Activated CD8-positive, alpha-beta T cell treated with anti-CD3 and anti-CD28 coated beads for 36 hours (primary cell): ENCODE measurements around the gene ADGRV1. TPM values are rescaled to one million over a fixed set of nuclear protein-coding genes. Genes with fewer than 3 reads are reported as not detected.

Source experiments
- ATAC-seq: fragments of 200-7000 bp; cut with Tn5 transposase; one replicate; pipeline ENCODE4 v1.10.0; 2021; ENCODE audit warnings: mild to moderate bottlenecking, moderate library complexity
- CTCF ChIA-PET: fragments of 350-600 bp; sonication (Branson Sonifier 250); formaldehyde crosslinking; loops from one replicate; lab custom pipeline; 2021; ENCODE audit warnings: antibody characterized with exemption; lab: Charles Lee
- POLR2A ChIA-PET: fragments of 350-600 bp; sonication (Branson Sonifier 250); formaldehyde crosslinking; loops from one replicate; lab custom pipeline; 2021; ENCODE audit warnings: antibody characterized with exemption; lab: Charles Lee
- DNase-seq: peaks from one replicate; pipeline ENCODE4 v3.0.0-alpha.2; 2020
- H3K27ac Mint-ChIP-seq: one replicate; pipeline ENCODE4 v1.8.0; 2021; ENCODE audit warnings: mild to moderate bottlenecking, mixed read lengths
- H3K27me3 Mint-ChIP-seq: one replicate; pipeline ENCODE4 v1.8.0; 2021; ENCODE audit warnings: mixed read lengths
- H3K36me3 Mint-ChIP-seq: one replicate; pipeline ENCODE4 v1.8.0; 2021; ENCODE audit warnings: low read depth, mixed read lengths
- H3K4me1 Mint-ChIP-seq: one replicate; pipeline ENCODE4 v1.8.0; 2021; ENCODE audit warnings: low read depth, mixed read lengths
- H3K4me3 Mint-ChIP-seq: one replicate; pipeline ENCODE4 v1.8.0; 2021; ENCODE audit warnings: mild to moderate bottlenecking, moderate library complexity, mixed read lengths
- H3K9me3 Mint-ChIP-seq: one replicate; pipeline ENCODE4 v1.8.0; 2021; ENCODE audit warnings: mixed read lengths
- CTCF ChIP-seq: fragments of 200-600 bp; IDR thresholded peaks from one replicate; pipeline ENCODE4 v1.8.0; 2022; ENCODE audit warnings: antibody characterized with exemption, mild to moderate bottlenecking
- intact Hi-C: fragments of 100-400 bp; cut with micrococcal nuclease; formaldehyde crosslinking; loops from one replicate; pipeline ENCODE4 v1.10.0; 2022
- total RNA-seq, 2 experiments: library from RNA; stranded (reverse); gene quantifications; one replicate each; pipeline ENCODE4 v1.2.3, GENCODE V29; 2021

ADGRV1 gene
- total RNA-seq, 2 experiments from 2014 or later, result 0.18 TPM; not detected in 1

GRCh38 chr5:90550963-90551362 is 7.6 kb upstream of the ADGRV1 start:
- intact Hi-C loops, result no loop called here

GRCh38 chr5:90551376-90551775 is 7.2 kb upstream of the ADGRV1 start:
- no peak for TF ChIP-seq CTCF
- DNase-seq, result no peak
- no peak overlapping the region for H3K4me3 Mint-ChIP-seq
- H3K4me1 Mint-ChIP-seq, result no peaks in the 10 kb centered on the region
- no peaks in the 10 kb centered on the region for H3K9me3 Mint-ChIP-seq
- intact Hi-C loops, result no loop called here
- POLR2A ChIA-PET, result no interaction called here
- peaks cover 23% of the 10 kb centered on the region for H3K27me3 Mint-ChIP-seq
- CTCF ChIA-PET, result no interaction called here
- no peak overlapping the region for H3K27ac Mint-ChIP-seq
- ATAC-seq, result no peak
- H3K36me3 Mint-ChIP-seq, result no peaks in the 10 kb centered on the region

More at GRCh38 chr5:90550963-90551362, 7.6 kb upstream of the ADGRV1 start:
- H3K9me3 Mint-ChIP-seq, result no peaks in the 10 kb centered on the region
- no peak for DNase-seq
- no peak for TF ChIP-seq CTCF
- H3K27ac Mint-ChIP-seq, result no peak overlapping the region
- POLR2A ChIA-PET, result no interaction called here
- H3K27me3 Mint-ChIP-seq, result peaks cover 21% of the 10 kb centered on the region
- no peak for ATAC-seq
- H3K4me1 Mint-ChIP-seq, result no peaks in the 10 kb centered on the region
- H3K36me3 Mint-ChIP-seq, result no peaks in the 10 kb centered on the region
- CTCF ChIA-PET, result no interaction called here
- H3K4me3 Mint-ChIP-seq, result no peak overlapping the region

- no peak for ATAC-seq
- Mint-ChIP-seq H3K27ac (no peak overlapping the region), H3K27me3 (peaks cover 45% of the 10 kb centered on the region), H3K36me3 (no peaks in the 10 kb centered on the region), H3K9me3 (no peaks in the 10 kb centered on the region), H3K4me3 (no peak overlapping the region), H3K4me1 (peaks cover 4% of the 10 kb centered on the region)
- intact Hi-C loops, result no loop called here
- TF ChIP-seq CTCF, result no peak
- ChIA-PET CTCF (no interaction called here), POLR2A (no interaction called here)
- DNase-seq, result no peak
Measured at GRCh38 chr5:90553711-90554110, 4.9 kb upstream of the ADGRV1 start.

GRCh38 chr5:90554358-90555006 is 4.1 kb upstream of the ADGRV1 start:
- H3K27ac Mint-ChIP-seq, result no peak overlapping the region
- H3K36me3 Mint-ChIP-seq, result no peaks in the 10 kb centered on the region
- H3K27me3 Mint-ChIP-seq, result peaks cover 49% of the 10 kb centered on the region
- CTCF ChIA-PET, result interaction anchor here (2.0 kb wide), 1 partner anchor 229 kb away, joined by 5 read pairs; no protein-coding TSS in a partner anchor
- TF ChIP-seq CTCF, result no peak
- DNase-seq (no peak), ATAC-seq (no peak)
- peaks cover 7% of the 10 kb centered on the region for H3K4me1 Mint-ChIP-seq
- POLR2A ChIA-PET, result no interaction called here
- no peak overlapping the region for H3K4me3 Mint-ChIP-seq
- intact Hi-C loops, result no loop called here
- no peaks in the 10 kb centered on the region for H3K9me3 Mint-ChIP-seq

- CTCF ChIA-PET, result interaction anchor here (0.6 to 2.0 kb wide), 2 partner anchors 116 to 228 kb away, joined by 3 to 5 read pairs; no protein-coding TSS in a partner anchor
- H3K36me3 Mint-ChIP-seq, result no peaks in the 10 kb centered on the region
- H3K27me3 Mint-ChIP-seq, result peaks cover 56% of the 10 kb centered on the region
- TF ChIP-seq CTCF, result no peak
- H3K4me3 Mint-ChIP-seq, result no peak overlapping the region
- intact Hi-C loops, result no loop called here
- H3K9me3 Mint-ChIP-seq, result no peaks in the 10 kb centered on the region
- H3K4me1 Mint-ChIP-seq, result peaks cover 7% of the 10 kb centered on the region
- DNase-seq (no peak), ATAC-seq (no peak)
- H3K27ac Mint-ChIP-seq, result no peak overlapping the region
- POLR2A ChIA-PET, result interaction anchor here (0.6 kb wide), 1 partner anchor 55 kb away, joined by 3 read pairs; no protein-coding TSS in a partner anchor
Measured at GRCh38 chr5:90555666-90556065, 2.9 kb upstream of the ADGRV1 start.
